ENCODE measurements around the gene PRDX2.

The PRDX2 gene

DNA sequence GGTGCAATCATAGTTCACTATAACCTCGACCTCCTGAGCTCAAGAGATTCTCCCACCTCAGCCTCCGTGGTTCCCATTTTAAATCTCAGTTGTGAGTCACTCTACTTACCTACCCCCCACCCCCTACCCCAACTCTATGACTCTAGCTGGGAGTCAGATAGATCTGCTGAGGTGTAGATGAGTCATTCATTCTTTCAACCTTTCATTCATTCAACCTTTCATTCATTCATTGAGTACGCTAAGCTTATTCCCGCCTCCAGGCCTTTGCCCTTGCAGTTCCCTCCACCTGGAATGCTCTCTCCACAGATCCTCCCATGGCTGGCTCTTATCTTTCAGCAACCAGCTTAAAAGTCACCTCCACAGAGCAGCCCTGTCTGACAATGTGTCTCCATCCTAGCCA is 35.6 kb upstream of the PRDX2 start:
- Histone ChIP-seq H3K4me1 (ENCODE audit: control insufficient read depth, insufficient read depth, low read depth, low read length) (peaks cover 32% of the 10 kb centered on the region), H3K79me1 (replicated peaks; ENCODE audit: low read length, poor library complexity, severe bottlenecking) (no peaks in the 10 kb centered on the region), H3K27ac (ENCODE audit: low read length, poor library complexity, severe bottlenecking) (no peak overlapping the region), H3K4ac (ENCODE audit: low read depth in 1 of 2, low read length in 2 of 2) (no peak overlapping the region), H2BK5ac (ENCODE audit: low read depth, low read length, poor library complexity, severe bottlenecking) (no peak overlapping the region), H2BK120ac (ENCODE audit: low read depth, low read length) (no peak overlapping the region), H3K27me3 (ENCODE audit: control insufficient read depth in 1 of 2, insufficient read depth in 1 of 2, low read length in 2 of 2) (peaks cover 90 to 93% of the 10 kb centered on the region in 2 experiments), H3K36me3 (ENCODE audit: control insufficient read depth in 1 of 2, insufficient read depth in 2 of 2, low read depth in 1 of 2, low read length in 2 of 2) (no peaks in the 10 kb centered on the region), H2AK5ac (ENCODE audit: low read length, severe bottlenecking) (no peak overlapping the region), H3K4me3 (ENCODE audit: insufficient read depth in 1 of 2, low read depth in 1 of 2, low read length in 2 of 2) (no peak overlapping the region), H3K4me2 (ENCODE audit: low read length, poor library complexity, severe bottlenecking) (no peak overlapping the region), H4K8ac (ENCODE audit: low read length) (no peak overlapping the region), H2AFZ (ENCODE audit: low read depth, low read length) (no peak overlapping the region), H3K18ac (ENCODE audit: low read depth in 1 of 2, low read length in 2 of 2) (no peak overlapping the region), H3K9ac (ENCODE audit: low read length) (no peak overlapping the region), H2BK15ac (ENCODE audit: low read depth, poor library complexity, severe bottlenecking) (no peak overlapping the region), H2BK12ac (ENCODE audit: low read length in 2 of 2) (no peak overlapping the region), H3K9me3 (ENCODE audit: control insufficient read depth, low read length) (no peaks in the 10 kb centered on the region), H3K23ac (ENCODE audit: low read length in 2 of 2) (no peak overlapping the region), H4K91ac (ENCODE audit: low read length) (no peak overlapping the region), H3K14ac (ENCODE audit: low read length in 2 of 2) (no peak overlapping the region)
- WGBS: 58% methylated on average over 4 of the region's 4 CpGs
- no peak for DNase-seq

DNA sequence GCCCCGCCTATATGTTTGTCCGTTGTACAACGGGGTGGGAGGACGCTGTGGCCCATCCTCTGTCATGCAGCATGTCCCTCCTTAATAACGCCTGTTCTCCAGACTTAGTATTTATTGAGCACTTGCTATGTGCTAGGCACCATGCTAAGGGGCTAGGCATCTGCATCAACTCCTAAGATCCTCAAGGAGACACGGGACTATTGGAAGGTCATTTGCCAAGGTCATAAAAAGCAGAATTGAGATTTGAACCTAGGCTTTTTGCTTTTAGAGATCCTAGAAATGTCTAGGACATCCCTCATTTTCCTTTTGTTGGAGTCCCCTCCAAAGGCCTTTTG is 34.9 kb upstream of the PRDX2 start:
- peaks cover 33% of the 10 kb centered on the region for H3K4me1 ChIP-seq (ENCODE audit: control insufficient read depth, insufficient read depth, low read depth, low read length)
- no peak overlapping the region for H3K4me3 ChIP-seq (ENCODE audit: insufficient read depth in 1 of 2, low read depth in 1 of 2, low read length in 2 of 2)
- no peaks in the 10 kb centered on the region for H3K79me1 ChIP-seq (replicated peaks; ENCODE audit: low read length, poor library complexity, severe bottlenecking)
- H3K36me3 ChIP-seq (ENCODE audit: control insufficient read depth in 1 of 2, insufficient read depth in 2 of 2, low read depth in 1 of 2, low read length in 2 of 2): no peaks in the 10 kb centered on the region
- H3K9me3 ChIP-seq (ENCODE audit: control insufficient read depth, low read length): no peaks in the 10 kb centered on the region
- no peak overlapping the region for H3K9ac ChIP-seq (ENCODE audit: low read length)
- H3K27ac ChIP-seq (ENCODE audit: low read length, poor library complexity, severe bottlenecking): no peak overlapping the region
- H3K23ac ChIP-seq (ENCODE audit: low read length in 2 of 2): no peak overlapping the region
- no peak overlapping the region for H2BK15ac ChIP-seq (ENCODE audit: low read depth, poor library complexity, severe bottlenecking)
- H3K14ac ChIP-seq (ENCODE audit: low read length in 2 of 2): no peak overlapping the region
- H3K18ac ChIP-seq (ENCODE audit: low read depth in 1 of 2, low read length in 2 of 2): no peak overlapping the region
- no peak overlapping the region for H3K4me2 ChIP-seq (ENCODE audit: low read length, poor library complexity, severe bottlenecking)
- H3K27me3 ChIP-seq (ENCODE audit: control insufficient read depth in 1 of 2, insufficient read depth in 1 of 2, low read length in 2 of 2): peaks cover 91 to 95% of the 10 kb centered on the region in 2 experiments
- WGBS: 19% methylated on average over 6 of the region's 6 CpGs
- H4K91ac ChIP-seq (ENCODE audit: low read length): no peak overlapping the region
- H3K4ac ChIP-seq (ENCODE audit: low read depth in 1 of 2, low read length in 2 of 2): no peak overlapping the region
- DNase-seq: no peak
- no peak overlapping the region for H2BK5ac ChIP-seq (ENCODE audit: low read depth, low read length, poor library complexity, severe bottlenecking)
- H2BK120ac ChIP-seq (ENCODE audit: low read depth, low read length): no peak overlapping the region
- H2AK5ac ChIP-seq (ENCODE audit: low read length, severe bottlenecking): no peak overlapping the region
- no peak overlapping the region for H4K8ac ChIP-seq (ENCODE audit: low read length)
- H2AFZ ChIP-seq (ENCODE audit: low read depth, low read length): no peak overlapping the region
- H2BK12ac ChIP-seq (ENCODE audit: low read length in 2 of 2): no peak overlapping the region

DNA sequence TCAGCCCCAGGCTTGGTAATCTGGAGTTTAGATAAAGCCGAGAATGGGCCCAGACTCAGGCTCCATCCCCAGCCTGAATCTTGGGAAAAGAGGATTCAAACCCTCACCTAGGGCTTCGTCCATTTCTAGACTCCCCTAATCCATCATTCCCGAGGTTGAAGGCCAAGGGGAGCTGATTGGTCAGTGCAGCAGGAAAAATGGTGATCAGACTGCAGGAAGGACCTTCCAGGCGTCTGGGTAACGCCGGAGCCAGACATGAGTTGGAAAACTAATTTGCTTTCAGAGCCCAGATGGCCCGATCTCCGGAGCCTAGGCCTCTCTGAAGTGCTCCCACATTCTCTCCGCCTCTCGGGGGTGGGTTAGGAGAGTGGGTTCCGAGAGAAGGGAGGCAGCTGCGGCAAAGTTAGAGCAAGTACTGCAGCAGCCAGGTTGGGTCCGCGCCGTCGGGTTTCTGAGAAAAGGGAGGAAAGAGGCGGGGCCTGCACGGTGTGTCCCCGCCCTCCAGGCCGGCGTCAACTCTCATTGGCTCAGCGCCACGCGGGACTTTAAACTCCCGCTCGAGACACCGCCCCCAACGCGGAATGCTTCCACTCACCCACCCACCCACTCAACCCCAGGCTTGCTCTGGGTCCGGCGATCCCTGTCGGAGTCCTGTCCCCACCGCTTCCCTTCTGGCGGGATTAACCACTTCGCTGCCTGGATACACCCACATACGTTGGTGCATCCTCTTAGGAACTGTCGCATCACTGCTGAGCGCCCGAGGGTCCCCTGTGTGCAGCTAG is 33.6 kb upstream of the PRDX2 start:
- H2BK120ac ChIP-seq (ENCODE audit: low read depth, low read length): no peak overlapping the region
- no peaks in the 10 kb centered on the region for H3K79me1 ChIP-seq (replicated peaks; ENCODE audit: low read length, poor library complexity, severe bottlenecking)
- H2BK15ac ChIP-seq (ENCODE audit: low read depth, poor library complexity, severe bottlenecking): no peak overlapping the region
- peaks cover 91 to 95% of the 10 kb centered on the region in 2 experiments for H3K27me3 ChIP-seq (ENCODE audit: control insufficient read depth in 1 of 2, insufficient read depth in 1 of 2, low read length in 2 of 2)
- no peak overlapping the region for H3K27ac ChIP-seq (ENCODE audit: low read length, poor library complexity, severe bottlenecking)
- H3K36me3 ChIP-seq (ENCODE audit: control insufficient read depth in 1 of 2, insufficient read depth in 2 of 2, low read depth in 1 of 2, low read length in 2 of 2): no peaks in the 10 kb centered on the region
- WGBS: 19% methylated on average over 38 of the region's 39 CpGs
- no peak overlapping the region for H4K8ac ChIP-seq (ENCODE audit: low read length)
- no peak overlapping the region for H3K18ac ChIP-seq (ENCODE audit: low read depth in 1 of 2, low read length in 2 of 2)
- no peak overlapping the region for H4K91ac ChIP-seq (ENCODE audit: low read length)
- H2BK5ac ChIP-seq (ENCODE audit: low read depth, low read length, poor library complexity, severe bottlenecking): no peak overlapping the region
- no peak overlapping the region for H3K9ac ChIP-seq (ENCODE audit: low read length)
- no peak overlapping the region for H2AK5ac ChIP-seq (ENCODE audit: low read length, severe bottlenecking)
- no peak overlapping the region for H3K23ac ChIP-seq (ENCODE audit: low read length in 2 of 2)
- peak overlapping the region in 1 of 2 experiments; percentile 31 for H3K4me3 ChIP-seq (ENCODE audit: insufficient read depth in 1 of 2, low read depth in 1 of 2, low read length in 2 of 2)
- H3K4me2 ChIP-seq (ENCODE audit: low read length, poor library complexity, severe bottlenecking): no peak overlapping the region
- no peak for DNase-seq
- H3K14ac ChIP-seq (ENCODE audit: low read length in 2 of 2): no peak overlapping the region
- no peak overlapping the region for H3K4ac ChIP-seq (ENCODE audit: low read depth in 1 of 2, low read length in 2 of 2)
- H2BK12ac ChIP-seq (ENCODE audit: low read length in 2 of 2): no peak overlapping the region
- no peaks in the 10 kb centered on the region for H3K9me3 ChIP-seq (ENCODE audit: control insufficient read depth, low read length)
- peaks cover 29% of the 10 kb centered on the region for H3K4me1 ChIP-seq (ENCODE audit: control insufficient read depth, insufficient read depth, low read depth, low read length)
- no peak overlapping the region for H2AFZ ChIP-seq (ENCODE audit: low read depth, low read length)

DNA sequence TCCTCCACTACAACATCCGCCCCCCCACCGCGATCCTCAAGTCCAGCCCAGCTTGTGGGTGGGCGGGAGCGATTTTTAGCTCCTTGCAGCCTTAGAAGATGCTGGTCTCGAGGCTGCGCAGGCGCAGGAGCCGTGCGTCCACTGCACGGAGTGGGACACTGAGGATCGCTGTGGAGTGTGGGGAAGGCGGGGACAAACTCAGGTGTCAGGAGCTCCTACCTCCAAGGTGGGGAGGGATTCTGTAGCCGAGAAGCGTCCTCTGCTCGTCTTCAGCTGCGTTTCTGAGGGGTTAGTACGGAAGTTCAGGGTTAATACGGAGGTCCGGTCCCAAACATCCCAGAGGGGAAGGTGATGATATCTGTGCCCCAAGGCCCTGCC is 33.0 kb upstream of the PRDX2 start, which contains the start of gene RTBDN:
Gene RTBDN, minus strand, starts transcription at position 14 of the 378 bp plus-strand sequence. CDS start 4,600 bp downstream, outside the sequence.
- no peak within 1 kb of the TSS for H3K4ac ChIP-seq (ENCODE audit: low read depth in 1 of 2, low read length in 2 of 2)
- H2AFZ ChIP-seq (ENCODE audit: low read depth, low read length): no peak within 1 kb of the TSS
- no peak within 1 kb of the TSS for H2AK5ac ChIP-seq (ENCODE audit: low read length, severe bottlenecking)
- no peak within 1 kb of the TSS for H4K91ac ChIP-seq (ENCODE audit: low read length)
- no peak within 1 kb of the TSS for H4K8ac ChIP-seq (ENCODE audit: low read length)
- no peak within 1 kb of the TSS for H3K18ac ChIP-seq (ENCODE audit: low read depth in 1 of 2, low read length in 2 of 2)
- peak within 1 kb of the TSS in 1 of 2 experiments; percentile 11 for H3K14ac ChIP-seq (ENCODE audit: low read length in 2 of 2)
- peak within 1 kb of the TSS; percentile 87 for H3K4me2 ChIP-seq (ENCODE audit: low read length, poor library complexity, severe bottlenecking)
- 14% methylated on average over 20 of the region's 20 CpGs for WGBS
- no peak within 1 kb of the TSS for H2BK15ac ChIP-seq (ENCODE audit: low read depth, poor library complexity, severe bottlenecking)
- H2BK5ac ChIP-seq (ENCODE audit: low read depth, low read length, poor library complexity, severe bottlenecking): no peak within 1 kb of the TSS
- H3K36me3 ChIP-seq (ENCODE audit: control insufficient read depth in 1 of 2, insufficient read depth in 2 of 2, low read depth in 1 of 2, low read length in 2 of 2): no peaks in the 10 kb centered on the region
- H3K23ac ChIP-seq (ENCODE audit: low read length in 2 of 2): peak within 1 kb of the TSS in 1 of 2 experiments; percentile 46
- H3K79me1 ChIP-seq (replicated peaks; ENCODE audit: low read length, poor library complexity, severe bottlenecking): no peaks in the 10 kb centered on the region
- no peak within 1 kb of the TSS for H2BK120ac ChIP-seq (ENCODE audit: low read depth, low read length)
- no peak for DNase-seq
- H3K4me3 ChIP-seq (ENCODE audit: insufficient read depth in 1 of 2, low read depth in 1 of 2, low read length in 2 of 2): peak within 1 kb of the TSS in 1 of 2 experiments; percentile 53
- H3K27ac ChIP-seq (ENCODE audit: low read length, poor library complexity, severe bottlenecking): no peak within 1 kb of the TSS
- H2BK12ac ChIP-seq (ENCODE audit: low read length in 2 of 2): no peak within 1 kb of the TSS
- H3K9me3 ChIP-seq (ENCODE audit: control insufficient read depth, low read length): no peaks in the 10 kb centered on the region
- H3K9ac ChIP-seq (ENCODE audit: low read length): no peak within 1 kb of the TSS
- peaks cover 29% of the 10 kb centered on the region for H3K4me1 ChIP-seq (ENCODE audit: control insufficient read depth, insufficient read depth, low read depth, low read length)
- H3K27me3 ChIP-seq (ENCODE audit: control insufficient read depth in 1 of 2, insufficient read depth in 1 of 2, low read length in 2 of 2): peaks cover 91 to 95% of the 10 kb centered on the region in 2 experiments

Data from mesenchymal stem cell (in vitro differentiated cells and primary cell).